Right lobe of liver (tissue), 4 donors: ENCODE results near the gene E2F8.

ENCODE experiments used
- POLR2A ChIP-seq: fragments of 450-650 bp; IDR thresholded peaks from one replicate; pipeline ENCODE4 v1.6.1; 2017; ENCODE audit warnings: antibody characterized with exemption, mild to moderate bottlenecking
- TF ChIP-seq, protein P1 (sequence below), 4 donors: fragments of 200-600 bp in 3 of 4; fragments of 450-650 bp in 1 of 4; IDR thresholded peaks; one replicate each; pipeline versions ENCODE4 v1.5.1 to v1.8.0; 2016 to 2022; ENCODE audit warnings: antibody characterized with exemption in 4 of 4, mild to moderate bottlenecking in 2 of 4
- donor health status: DM: no; HTN: no; CAD: no.
- donor health status: DM: no; HTN: no; CAD: no.
- donor health status: DM: no; HTN: yes; CAD: no.

DNA sequence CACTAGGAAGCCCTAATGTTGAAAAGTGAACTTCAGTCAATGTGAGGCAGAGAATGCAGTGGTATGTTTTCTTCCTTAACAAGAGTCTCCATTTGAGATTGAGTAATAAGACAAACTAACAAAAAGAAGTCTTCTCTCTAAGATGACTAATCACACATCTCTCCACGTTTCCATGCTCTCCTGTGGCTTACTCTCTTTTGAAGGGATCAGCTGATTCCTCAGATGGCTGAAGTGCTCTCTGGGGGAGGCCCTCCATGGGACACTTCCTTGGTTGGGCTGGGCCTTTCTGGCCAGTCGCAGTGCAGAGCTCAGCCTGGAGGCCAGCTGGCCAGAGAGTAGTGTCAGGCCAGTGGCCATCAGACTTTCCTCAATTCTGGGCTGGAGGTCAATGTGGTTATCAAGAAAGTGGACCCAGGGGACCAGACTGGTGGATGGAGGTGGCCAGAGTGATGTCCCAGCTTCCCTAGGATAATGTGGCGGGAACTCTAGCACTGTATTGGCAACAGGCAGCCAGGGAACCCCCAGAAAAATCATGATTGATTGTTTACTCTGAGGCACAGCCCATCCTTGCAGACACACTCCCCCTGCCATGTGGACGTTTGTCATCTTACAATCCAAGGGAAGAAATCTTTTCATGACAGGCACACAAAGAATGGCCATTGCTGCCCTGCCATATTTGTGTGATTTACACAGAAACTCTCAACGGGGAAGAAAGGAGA is 53.5 kb downstream of the E2F8 start:
- TF ChIP-seq, protein P1, sequence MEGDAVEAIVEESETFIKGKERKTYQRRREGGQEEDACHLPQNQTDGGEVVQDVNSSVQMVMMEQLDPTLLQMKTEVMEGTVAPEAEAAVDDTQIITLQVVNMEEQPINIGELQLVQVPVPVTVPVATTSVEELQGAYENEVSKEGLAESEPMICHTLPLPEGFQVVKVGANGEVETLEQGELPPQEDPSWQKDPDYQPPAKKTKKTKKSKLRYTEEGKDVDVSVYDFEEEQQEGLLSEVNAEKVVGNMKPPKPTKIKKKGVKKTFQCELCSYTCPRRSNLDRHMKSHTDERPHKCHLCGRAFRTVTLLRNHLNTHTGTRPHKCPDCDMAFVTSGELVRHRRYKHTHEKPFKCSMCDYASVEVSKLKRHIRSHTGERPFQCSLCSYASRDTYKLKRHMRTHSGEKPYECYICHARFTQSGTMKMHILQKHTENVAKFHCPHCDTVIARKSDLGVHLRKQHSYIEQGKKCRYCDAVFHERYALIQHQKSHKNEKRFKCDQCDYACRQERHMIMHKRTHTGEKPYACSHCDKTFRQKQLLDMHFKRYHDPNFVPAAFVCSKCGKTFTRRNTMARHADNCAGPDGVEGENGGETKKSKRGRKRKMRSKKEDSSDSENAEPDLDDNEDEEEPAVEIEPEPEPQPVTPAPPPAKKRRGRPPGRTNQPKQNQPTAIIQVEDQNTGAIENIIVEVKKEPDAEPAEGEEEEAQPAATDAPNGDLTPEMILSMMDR (IDR thresholded peaks at IDR 0.05), result no peak
- no peak for TF ChIP-seq POLR2A
